Adrenal gland (tissue), 12 donors: ENCODE measurements around the gene EDNRA. TPM values are rescaled to one million over a fixed set of nuclear protein-coding genes. Genes with fewer than 3 reads are reported as not detected.

ENCODE experiments used
- DNase-seq, 7 donors: peaks; one replicate each; pipeline ENCODE4 v3.0.0-alpha.2; 2019 to 2020
- H3K27ac ChIP-seq, 5 donors: fragments of 200-600 bp; sonication (generic) in 4 of 5; 1 replicate in 3 of 5; 2 replicates in 2 of 5; pipeline versions ENCODE4 v1.5.1 to v1.8.0; 2016 to 2020; ENCODE audit warnings: mild to moderate bottlenecking in 1 of 5
- H3K27me3 ChIP-seq: fragments of 200-600 bp; 2 replicates; pipeline ENCODE4 v1.8.0; 2021
- H3K36me3 ChIP-seq, 2 donors: fragments of 200-600 bp; replicated peaks in 1 of 2; 1 replicate in 1 of 2; 2 replicates in 1 of 2; pipeline versions ENCODE4 v1.5.1 to v1.8.0; 2018 to 2022
- H3K4me1 ChIP-seq, 2 donors: fragments of 200-600 bp; replicated peaks in 1 of 2; 1 replicate in 1 of 2; 2 replicates in 1 of 2; pipeline versions ENCODE4 v1.5.1 to v1.8.0; 2018 to 2021
- H3K4me3 ChIP-seq, 4 donors: fragments of 200-600 bp; sonication (generic) in 3 of 4; one replicate each; pipeline ENCODE4 v1.5.1; 2016 to 2018
- H3K9me3 ChIP-seq, 3 donors: fragments of 200-600 bp; sonication (generic) in 1 of 3; replicated peaks in 1 of 3; 1 replicate in 2 of 3; 2 replicates in 1 of 3; pipeline versions ENCODE4 v1.5.1 to v1.8.0; 2016 to 2021
- POLR2A ChIP-seq, 2 donors: fragments of 450-650 bp; IDR thresholded peaks; one replicate each; pipeline ENCODE4 v1.6.1; 2017; ENCODE audit warnings: antibody characterized with exemption in 2 of 2, mild to moderate bottlenecking in 2 of 2, moderate library complexity in 1 of 2
- WGBS, 4 donors: extraction: QIAGEN DNeasy Blood & Tissue Kit in 2 of 4; methylation state at CpG; one replicate each; pipeline versions ENCODE4 v1.1.5 to v1.1.7; 2013 to 2017; 5-methylcytosine and 5-hydroxymethylcytosine counted together
- intact Hi-C, 2 donors: fragments of 100-400 bp; cut with DNase I; formaldehyde crosslinking; loops; one replicate each; pipeline versions ENCODE4 v1.14.1 to v1.15.0; 2022 to 2023
- polyA plus RNA-seq, 3 donors: library from polyadenylated mRNA; stranded (reverse); fragments of 200-250 nt in 2 of 3; fragments of 350-450 nt in 1 of 3; fragmentation: Illumina TruSeq in 1 of 3; extraction: RNeasy Lipid Tissue Mini Kit (QIAGEN cat#74804) in 1 of 3; gene quantifications; one replicate each; pipeline ENCODE4 v1.2.3, GENCODE V29; 2013 to 2014
- total RNA-seq, 9 donors: library from RNA; depleted of rRNA in 4 of 9; stranded (reverse); fragments of >200 nt in 4 of 9; fragments of 120-200 nt in 1 of 9; fragmentation: NEBNext Ultra II Directional in 1 of 9; extraction: Animal tissue kit (Norgen Biotek cat#: 25700) in 1 of 9; gene quantifications; one replicate each; pipeline versions ENCODE4 v1.1.0 to v1.2.4, GENCODE V29; 2013 to 2023
- TF ChIP-seq, protein P1 (sequence below), 6 experiments: fragments of 450-650 bp in 4 of 6; fragments of 200-600 bp in 2 of 6; sonication (generic) in 1 of 6; IDR thresholded peaks; 1 replicate in 5 of 6; 2 replicates in 1 of 6; pipeline versions ENCODE4 v1.5.1 to v1.8.0; 2016 to 2021; ENCODE audit warnings: antibody characterized with exemption in 6 of 6, mild to moderate bottlenecking in 2 of 6, moderate library complexity in 1 of 6
- donor health status: healthy with polysubstance abuse.
- donor health status: Bipolar disorder and iron deficiency.
- donor health status: DM: yes; HTN: yes; CAD: no.
- donor health status: DM: no; HTN: no; CAD: no.
- donor health status: DM: no; HTN: no; CAD: no.
- donor health status: DM: yes; HTN: yes; CAD: no.

Gene EDNRA
- total and polyA plus RNA-seq, 12 donors, result 1.6 to 9.7 (median 4.5) TPM

DNA sequence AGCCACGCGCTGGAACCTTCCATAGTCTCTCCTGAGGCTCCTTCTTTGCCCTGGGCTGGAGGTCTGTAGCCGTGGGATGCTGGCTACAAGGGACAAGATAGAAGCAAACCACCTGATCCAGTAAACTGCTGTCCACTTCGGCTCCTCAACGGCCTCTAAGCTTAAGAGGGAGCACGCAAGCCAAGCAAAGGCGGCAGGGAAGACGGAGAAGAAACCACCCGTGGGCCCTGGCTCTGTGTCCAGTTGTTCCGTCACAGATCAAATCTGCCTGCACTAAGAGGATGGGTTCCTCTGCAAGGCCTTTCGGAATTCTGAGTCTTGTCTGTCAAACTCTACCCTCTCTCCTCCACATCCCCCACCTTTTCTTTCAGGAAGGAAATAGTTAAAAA, 401 bp upstream of the EDNRA start:
- Histone ChIP-seq H3K4me3 (peak overlapping the region in 1 of 4 donors; percentile 58), H3K27ac (peak overlapping the region in 2 of 5 donors; percentile 31 to 55), H3K27me3 (no peaks in the 10 kb centered on the region), H3K4me1 (no peaks in the 10 kb centered on the region), H3K9me3 (no peaks in the 10 kb centered on the region), H3K36me3 (no peaks in the 10 kb centered on the region)
- DNase-seq, result no peak
- TF ChIP-seq POLR2A (IDR thresholded peaks at IDR 0.05), result no peak
- TF ChIP-seq, protein P1, sequence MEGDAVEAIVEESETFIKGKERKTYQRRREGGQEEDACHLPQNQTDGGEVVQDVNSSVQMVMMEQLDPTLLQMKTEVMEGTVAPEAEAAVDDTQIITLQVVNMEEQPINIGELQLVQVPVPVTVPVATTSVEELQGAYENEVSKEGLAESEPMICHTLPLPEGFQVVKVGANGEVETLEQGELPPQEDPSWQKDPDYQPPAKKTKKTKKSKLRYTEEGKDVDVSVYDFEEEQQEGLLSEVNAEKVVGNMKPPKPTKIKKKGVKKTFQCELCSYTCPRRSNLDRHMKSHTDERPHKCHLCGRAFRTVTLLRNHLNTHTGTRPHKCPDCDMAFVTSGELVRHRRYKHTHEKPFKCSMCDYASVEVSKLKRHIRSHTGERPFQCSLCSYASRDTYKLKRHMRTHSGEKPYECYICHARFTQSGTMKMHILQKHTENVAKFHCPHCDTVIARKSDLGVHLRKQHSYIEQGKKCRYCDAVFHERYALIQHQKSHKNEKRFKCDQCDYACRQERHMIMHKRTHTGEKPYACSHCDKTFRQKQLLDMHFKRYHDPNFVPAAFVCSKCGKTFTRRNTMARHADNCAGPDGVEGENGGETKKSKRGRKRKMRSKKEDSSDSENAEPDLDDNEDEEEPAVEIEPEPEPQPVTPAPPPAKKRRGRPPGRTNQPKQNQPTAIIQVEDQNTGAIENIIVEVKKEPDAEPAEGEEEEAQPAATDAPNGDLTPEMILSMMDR (IDR thresholded peaks at IDR 0.05), result no peak
- intact Hi-C loops, result no loop called here
- 70 to 76% (median 72%) methylated on average over 8 to 11 of the region's 11 CpGs for WGBS, 4 donors

DNA sequence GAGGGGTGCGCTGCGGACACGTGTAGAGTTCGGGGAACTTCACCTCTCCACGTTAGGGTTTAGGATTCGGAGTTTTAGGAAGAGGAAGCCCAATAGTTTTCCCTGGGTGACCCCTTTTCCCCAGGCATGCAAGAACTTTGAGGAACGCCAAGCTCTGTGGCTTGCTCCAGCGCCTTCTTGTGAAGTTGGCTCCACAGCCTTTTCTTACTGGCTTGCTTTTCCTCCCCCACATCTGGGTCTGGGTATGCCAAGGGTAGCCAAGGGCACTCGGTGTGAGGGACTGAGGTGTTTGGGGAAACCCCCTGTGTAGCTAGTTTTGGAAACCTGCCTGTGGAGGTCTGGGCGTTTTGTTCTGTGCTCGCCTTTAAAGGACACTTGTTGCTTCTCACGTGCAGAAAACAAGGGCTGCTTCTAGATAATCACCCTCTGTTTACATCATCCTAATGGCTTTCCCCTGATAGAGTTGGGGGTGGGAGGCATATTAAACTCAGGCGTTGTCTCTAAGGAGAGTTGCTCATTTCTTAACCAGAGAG, 746 bp downstream of the EDNRA start:
- no peak for TF ChIP-seq POLR2A (IDR thresholded peaks at IDR 0.05)
- TF ChIP-seq, protein P1 (IDR thresholded peaks at IDR 0.05), result no peak
- no peak for DNase-seq
- Histone ChIP-seq H3K27me3 (no peaks in the 10 kb centered on the region), H3K36me3 (no peaks in the 10 kb centered on the region), H3K9me3 (no peaks in the 10 kb centered on the region), H3K27ac (peak overlapping the region in 2 of 5 donors; percentile 31 to 55), H3K4me1 (no peaks in the 10 kb centered on the region), H3K4me3 (peak overlapping the region in 2 of 4 donors; percentile 24 to 58)
- intact Hi-C loops, result no loop called here
- 8 to 37% (median 9%) methylated on average over 4 to 13 of the region's 13 CpGs for WGBS, 4 donors

DNA sequence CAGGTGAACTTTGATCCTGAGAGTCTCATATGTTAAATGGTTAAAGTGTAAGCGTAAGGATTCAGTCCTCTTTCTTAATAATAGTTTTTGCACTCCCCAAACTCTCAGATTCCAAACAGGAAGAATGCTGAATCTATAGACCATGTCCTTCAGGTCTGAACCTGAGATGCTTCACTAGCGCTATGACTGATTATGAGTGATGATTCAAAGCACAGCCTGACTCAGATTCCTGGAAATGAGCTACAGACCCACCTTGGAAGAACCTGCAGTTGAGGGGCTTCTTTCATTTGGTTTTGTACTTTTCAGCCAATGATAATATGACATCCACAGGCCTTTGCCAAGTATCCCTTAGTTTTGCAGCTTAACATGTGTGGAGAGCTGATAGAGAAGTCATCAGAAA, 1.4 kb downstream of the EDNRA start:
- TF ChIP-seq POLR2A (IDR thresholded peaks at IDR 0.05), result no peak
- TF ChIP-seq, protein P1 (IDR thresholded peaks at IDR 0.05), result no peak
- intact Hi-C loops, result no loop called here
- H3K27ac ChIP-seq, result no peak overlapping the region

DNA sequence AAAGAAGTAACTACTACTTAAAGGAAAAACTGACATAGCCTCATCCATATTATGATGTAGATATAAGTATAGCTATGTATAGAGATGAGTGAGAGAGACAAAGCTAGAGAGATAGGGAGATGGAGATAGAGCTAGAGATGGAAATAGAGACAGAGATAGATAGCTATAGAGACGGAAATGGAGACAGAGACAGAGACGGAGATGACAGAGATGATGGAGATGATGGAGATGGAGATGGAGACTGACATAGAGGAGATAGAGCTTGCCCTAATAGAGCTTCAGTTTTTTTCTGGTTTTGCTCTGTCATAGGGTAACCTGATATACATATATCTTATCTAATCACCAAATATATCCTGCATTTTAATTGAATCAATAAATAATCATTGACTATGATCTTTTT, 4.3 kb downstream of the EDNRA start:
- Histone ChIP-seq H3K4me1 (no peaks in the 10 kb centered on the region), H3K9me3 (no peaks in the 10 kb centered on the region), H3K27ac (no peak overlapping the region), H3K4me3 (no peak overlapping the region), H3K36me3 (no peaks in the 10 kb centered on the region), H3K27me3 (no peaks in the 10 kb centered on the region)
- intact Hi-C loops, result no loop called here
- no peak for DNase-seq
- 74 to 85% (median 79%) methylated on average over 2 of the region's 2 CpGs for WGBS, 4 donors
- TF ChIP-seq, protein P1 (IDR thresholded peaks at IDR 0.05), result no peak
- no peak for TF ChIP-seq POLR2A (IDR thresholded peaks at IDR 0.05)

More for the DNA sequence above, 1.4 kb downstream of the EDNRA start:
- Histone ChIP-seq H3K36me3 (no peaks in the 10 kb centered on the region), H3K27me3 (no peaks in the 10 kb centered on the region), H3K9me3 (no peaks in the 10 kb centered on the region), H3K4me3 (peak overlapping the region in 1 of 4 donors; percentile 58), H3K4me1 (no peaks in the 10 kb centered on the region)
- WGBS, 4 donors, result 44 to 68% (median 58%) methylated on average over 2 of the region's 2 CpGs
- DNase-seq, result no peak
